Muscle of back (tissue), 11 donors: ENCODE results near the gene ARHGAP31. TPM values are rescaled to one million over a fixed set of nuclear protein-coding genes. Genes with fewer than 3 reads are reported as not detected.

Experiments used
- DNase-seq, 3 donors: peaks; one replicate each; pipeline versions ENCODE4 v3.0.0 to v3.0.0-alpha.2; 2013
- polyA plus RNA-seq, 10 donors: library from polyadenylated mRNA; unstranded; fragments of 120-200 nt; gene quantifications; one replicate each; pipeline ENCODE4 v1.2.1, GENCODE V29; 2013; ENCODE audit not compliant: insufficient read length in 10 of 10

The ARHGAP31 gene
- polyA plus RNA-seq, 10 donors = 10.3 to 21.1 (median 12.8) TPM

GRCh38 chr3:119433613-119434325 lies 139.6 kb downstream of the ARHGAP31 start:
- no peak for DNase-seq

- no peak for DNase-seq
Measured at GRCh38 chr3:119434703-119435102, 140.5 kb downstream of the ARHGAP31 start.

DNA sequence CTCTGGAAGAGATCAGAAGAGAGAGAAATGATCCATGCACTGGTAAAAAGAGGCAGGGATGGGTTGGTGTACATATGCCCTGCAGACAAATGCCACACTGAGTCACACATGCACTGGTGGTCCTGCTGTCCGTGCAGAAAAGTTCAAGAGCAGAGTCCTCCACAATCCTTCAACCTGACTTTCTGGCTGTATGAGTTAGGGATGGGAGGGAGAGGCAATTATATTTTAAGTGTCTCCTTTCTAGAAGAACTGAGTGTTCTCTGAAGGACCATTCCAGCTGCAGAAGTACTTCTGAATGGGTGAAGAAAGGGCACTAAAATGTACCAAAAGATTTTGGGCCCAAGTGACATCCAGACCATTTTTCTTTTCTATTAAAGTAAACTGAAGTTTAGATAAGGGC lies 142.8 kb downstream of the ARHGAP31 start:
- DNase-seq = no peak

- DNase-seq = no peak
Measured at GRCh38 chr3:119437691-119438258, 143.6 kb downstream of the ARHGAP31 start.

- DNase-seq = no peak
Measured at GRCh38 chr3:119443179-119443578, 149.0 kb downstream of the ARHGAP31 start.

GRCh38 chr3:119444590-119444989 lies 150.4 kb downstream of the ARHGAP31 start:
- no peak for DNase-seq

- DNase-seq = no peak
Measured at GRCh38 chr3:119453822-119454221, 159.6 kb downstream of the ARHGAP31 start.

- no peak for DNase-seq
Measured at GRCh38 chr3:119456469-119456868, 162.3 kb downstream of the ARHGAP31 start.

DNA sequence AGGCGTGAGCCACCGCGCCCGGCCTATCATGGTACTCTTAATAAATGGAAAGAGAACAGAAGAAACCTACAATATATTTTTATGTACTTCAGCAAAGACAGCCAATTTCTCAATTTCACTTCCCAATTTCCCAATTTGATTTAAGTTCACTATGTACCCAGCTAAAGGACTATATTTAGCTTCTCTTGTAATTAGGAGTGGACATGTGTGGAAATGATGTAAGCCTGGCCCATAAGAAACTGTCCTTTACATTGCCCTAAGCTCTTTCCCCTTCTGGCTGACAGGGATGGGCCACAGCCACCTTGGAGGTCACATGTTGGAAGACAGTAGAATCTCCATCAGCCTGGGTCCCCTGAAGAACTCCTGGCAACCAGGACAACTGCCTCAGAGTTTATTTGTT lies 163.1 kb downstream of the ARHGAP31 start:
- DNase-seq = no peak

DNA sequence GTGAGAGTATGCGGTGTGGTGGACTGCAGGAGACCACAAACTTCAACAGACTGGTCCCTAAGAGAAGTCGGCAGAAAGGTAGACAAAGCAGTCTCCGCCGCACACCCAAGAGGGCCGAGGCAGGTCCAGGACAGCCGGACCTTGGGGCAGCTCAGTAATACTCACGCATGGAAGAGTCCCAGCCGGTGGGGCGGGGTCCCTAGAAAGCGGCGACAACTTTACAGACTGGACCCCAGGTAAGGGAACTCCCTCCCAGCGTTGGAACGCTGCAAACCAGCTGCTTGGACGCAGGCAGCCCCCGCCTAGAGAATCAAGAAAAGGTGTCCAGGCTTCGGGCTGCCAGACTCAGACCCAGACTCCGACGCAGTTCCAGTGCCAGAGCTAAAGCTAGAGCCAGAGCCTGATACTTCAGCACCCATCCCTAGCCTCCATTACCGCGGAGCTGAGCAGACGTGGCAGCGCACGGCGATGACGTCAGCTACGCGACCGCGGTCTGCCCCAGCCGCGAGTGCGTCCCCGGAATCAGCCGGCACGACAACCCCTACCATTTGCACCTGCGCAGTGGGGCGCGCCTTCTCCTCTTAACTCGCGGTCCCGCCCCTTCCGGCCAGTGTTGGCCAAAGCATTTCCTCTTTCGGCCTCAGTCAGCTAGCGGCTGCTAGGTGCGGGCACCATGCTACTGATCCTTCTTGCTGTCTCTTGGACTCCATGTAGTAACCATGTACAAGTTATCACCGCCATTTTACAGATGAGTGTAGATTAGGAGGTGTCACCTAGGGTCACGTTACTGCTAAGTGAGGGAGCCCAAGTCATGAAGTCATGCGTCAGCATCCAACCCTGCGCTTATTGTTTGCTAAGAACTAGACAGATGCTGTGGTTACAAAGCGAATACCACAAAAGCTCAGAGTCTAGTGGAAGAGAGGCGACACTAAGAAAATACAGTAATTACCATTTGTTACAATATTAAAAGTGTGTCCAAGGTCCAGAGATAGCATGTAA lies 169.3 kb downstream of the ARHGAP31 start, which contains the start of gene TMEM39A:
TSS of gene TMEM39A (minus strand) at position 445 of the 999 bp plus-strand sequence. CDS start 1,541 bp downstream, outside the sequence.
- DNase-seq = peak; percentile 99 to 100 (median 100)

DNA sequence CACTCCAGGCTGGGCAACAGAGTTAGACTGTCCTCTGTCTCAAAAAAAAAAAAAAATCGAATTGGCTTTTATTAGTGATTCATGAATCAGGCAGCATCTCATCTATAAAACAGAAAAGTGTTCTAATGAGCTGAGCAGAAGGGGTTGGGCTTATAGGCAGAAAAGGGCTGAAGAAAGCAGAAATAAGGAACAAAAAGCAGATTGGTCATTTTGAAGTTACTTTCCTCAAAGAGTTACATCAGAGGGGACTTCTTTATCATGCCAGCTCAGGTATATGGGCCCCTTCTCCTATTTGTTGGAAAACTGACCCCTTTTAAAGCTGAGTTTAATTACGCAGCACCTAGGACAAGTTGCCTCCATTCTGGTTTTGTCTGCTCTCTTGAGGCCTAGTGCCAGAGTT lies 173.9 kb downstream of the ARHGAP31 start:
- DNase-seq = no peak

- DNase-seq = peak in 1 of 3 donors; percentile 48
Measured at GRCh38 chr3:119469418-119470189, 175.4 kb downstream of the ARHGAP31 start.

Other genes with a start within 250 kb of the ARHGAP31 start
- gene TEX55, start 148.2 kb upstream of the ARHGAP31 start, polyA plus RNA-seq = not detected
- gene UPK1B, start 120.8 kb upstream of the ARHGAP31 start, polyA plus RNA-seq = 1 to 10 TPM in 1 of 10 donors, under 1 TPM in 5, not detected in 4; 0.08 to 3.6 (median 0.13) TPM
- gene B4GALT4, start 53.5 kb upstream of the ARHGAP31 start, polyA plus RNA-seq = 10 to 100 TPM; 10.1 to 17.1 (median 11.9) TPM
- 10 to 100 TPM; 36.9 to 52.8 (median 43.3) TPM for gene TMEM39A, start 169.2 kb downstream of the ARHGAP31 start, polyA plus RNA-seq
- 10 to 100 TPM in 8 of 10 donors, 1 to 10 TPM in 2; 9.6 to 16.5 (median 12.7) TPM for gene POGLUT1, start 174.6 kb downstream of the ARHGAP31 start, polyA plus RNA-seq
- gene TIMMDC1, start 204.2 kb downstream of the ARHGAP31 start, polyA plus RNA-seq = 10 to 100 TPM; 66.7 to 84.0 (median 74.9) TPM